Measurements from ENCODE around the gene EIPR1.

Gene EIPR1

GRCh38 chr2:3323360-3324035 lies 54.1 kb downstream of the EIPR1 start:
- TF ChIP-seq CTCF (IDR thresholded peaks at IDR 0.05; ENCODE audit: borderline replicate concordance, control extremely low read depth, extremely low read depth, insufficient read depth, missing control alignments), result no peak
- in situ Hi-C loops (cut with MboI; ENCODE audit: low sequenced_read_pairs, unreplicated experiment), result no loop called here
- DNase-seq (ENCODE audit: low spot score), result no peak

- TF ChIP-seq CTCF (IDR thresholded peaks at IDR 0.05; ENCODE audit: borderline replicate concordance, control extremely low read depth, extremely low read depth, insufficient read depth, missing control alignments), result no peak
- DNase-seq (ENCODE audit: low spot score), result no peak
- in situ Hi-C loops (cut with MboI; ENCODE audit: low sequenced_read_pairs, unreplicated experiment), result no loop called here
Measured at GRCh38 chr2:3322311-3322970, 55.2 kb downstream of the EIPR1 start.

- in situ Hi-C loops (cut with MboI; ENCODE audit: low sequenced_read_pairs, unreplicated experiment), result no loop called here
- no peak for TF ChIP-seq CTCF (IDR thresholded peaks at IDR 0.05; ENCODE audit: borderline replicate concordance, control extremely low read depth, extremely low read depth, insufficient read depth, missing control alignments)
- no peak for DNase-seq (ENCODE audit: low spot score)
Measured at GRCh38 chr2:3321825-3322224, 55.8 kb downstream of the EIPR1 start.

- in situ Hi-C loops (cut with MboI; ENCODE audit: low sequenced_read_pairs, unreplicated experiment), result no loop called here
- TF ChIP-seq CTCF (IDR thresholded peaks at IDR 0.05; ENCODE audit: borderline replicate concordance, control extremely low read depth, extremely low read depth, insufficient read depth, missing control alignments), result no peak
- DNase-seq (ENCODE audit: low spot score), result no peak
Measured at GRCh38 chr2:3320910-3321605, 56.6 kb downstream of the EIPR1 start.

GRCh38 chr2:3319745-3320566 lies 57.7 kb downstream of the EIPR1 start:
- in situ Hi-C loops (cut with MboI; ENCODE audit: low sequenced_read_pairs, unreplicated experiment), result no loop called here
- no peak for DNase-seq (ENCODE audit: low spot score)
- no peak for TF ChIP-seq CTCF (IDR thresholded peaks at IDR 0.05; ENCODE audit: borderline replicate concordance, control extremely low read depth, extremely low read depth, insufficient read depth, missing control alignments)

GRCh38 chr2:3319134-3319533 lies 58.5 kb downstream of the EIPR1 start:
- in situ Hi-C loops (cut with MboI; ENCODE audit: low sequenced_read_pairs, unreplicated experiment), result no loop called here

More at GRCh38 chr2:3319134-3319533, 58.5 kb downstream of the EIPR1 start:
- no peak for TF ChIP-seq CTCF (IDR thresholded peaks at IDR 0.05; ENCODE audit: borderline replicate concordance, control extremely low read depth, extremely low read depth, insufficient read depth, missing control alignments)
- no peak for DNase-seq (ENCODE audit: low spot score)

Measured in GM13976 (cell line).